T-helper 1 cell (primary cell): ENCODE measurements around the gene JAM3.
"Not testable (repeated sequence)": the region's sequence is repeated elsewhere in the genome, so short reads cannot be mapped to it uniquely, and the experiment has no call there.

ENCODE experiments used
- DNase-seq, 5 donors: peaks; one replicate each; pipeline ENCODE4 v3.0.0-alpha.2; 2012 to 2020

The JAM3 gene

GRCh38 chr11:134149371-134149770 is 80.5 kb downstream of the JAM3 start:
- DNase-seq, result no peak

- peak in 1 of 5 donors; percentile 4 for DNase-seq
Observed at GRCh38 chr11:134150195-134150903, 81.5 kb downstream of the JAM3 start.

DNA sequence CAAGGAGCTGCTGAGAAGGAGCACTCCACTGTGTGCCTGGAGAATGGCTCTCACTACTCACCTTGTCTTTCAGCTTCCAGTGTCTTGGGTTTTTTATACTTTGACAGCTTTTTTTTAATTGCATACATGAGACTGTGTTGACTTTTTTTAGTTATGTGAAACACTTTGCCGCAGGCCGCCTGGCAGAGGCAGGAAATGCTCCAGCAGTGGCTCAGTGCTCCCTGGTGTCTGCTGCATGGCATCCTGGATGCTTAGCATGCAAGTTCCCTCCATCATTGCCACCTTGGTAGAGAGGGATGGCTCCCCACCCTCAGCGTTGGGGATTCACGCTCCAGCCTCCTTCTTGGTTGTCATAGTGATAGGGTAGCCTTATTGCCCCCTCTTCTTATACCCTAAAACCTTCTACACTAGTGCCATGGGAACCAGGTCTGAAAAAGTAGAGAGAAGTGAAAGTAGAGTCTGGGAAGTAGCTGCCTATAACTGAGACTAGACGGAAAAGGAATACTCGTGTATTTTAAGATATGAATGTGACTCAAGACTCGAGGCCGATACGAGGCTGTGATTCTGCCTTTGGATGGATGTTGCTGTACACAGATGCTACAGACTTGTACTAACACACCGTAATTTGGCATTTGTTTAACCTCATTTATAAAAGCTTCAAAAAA is 82.3 kb downstream of the JAM3 start:
- no peak for DNase-seq

DNA sequence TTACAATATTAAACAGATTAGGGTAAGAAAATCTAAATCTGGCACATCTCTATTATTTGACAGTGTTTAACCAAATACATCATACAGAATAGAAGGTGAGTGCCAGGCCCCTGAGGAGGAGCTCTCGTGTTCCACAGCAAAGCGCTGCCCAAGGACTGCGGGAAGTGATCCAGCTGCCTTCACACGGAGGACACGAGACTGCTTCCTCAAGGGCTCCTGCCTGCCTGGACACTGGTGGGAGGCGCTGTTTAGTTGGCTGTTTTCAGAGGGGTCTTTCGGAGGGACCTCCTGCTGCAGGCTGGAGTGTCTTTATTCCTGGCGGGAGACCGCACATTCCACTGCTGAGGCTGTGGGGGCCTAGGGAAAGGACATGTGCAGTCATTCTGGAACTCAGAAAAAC is 83.8 kb downstream of the JAM3 start:
- DNase-seq, result no peak

GRCh38 chr11:134153147-134153905 is 84.5 kb downstream of the JAM3 start:
- no peak for DNase-seq

DNA sequence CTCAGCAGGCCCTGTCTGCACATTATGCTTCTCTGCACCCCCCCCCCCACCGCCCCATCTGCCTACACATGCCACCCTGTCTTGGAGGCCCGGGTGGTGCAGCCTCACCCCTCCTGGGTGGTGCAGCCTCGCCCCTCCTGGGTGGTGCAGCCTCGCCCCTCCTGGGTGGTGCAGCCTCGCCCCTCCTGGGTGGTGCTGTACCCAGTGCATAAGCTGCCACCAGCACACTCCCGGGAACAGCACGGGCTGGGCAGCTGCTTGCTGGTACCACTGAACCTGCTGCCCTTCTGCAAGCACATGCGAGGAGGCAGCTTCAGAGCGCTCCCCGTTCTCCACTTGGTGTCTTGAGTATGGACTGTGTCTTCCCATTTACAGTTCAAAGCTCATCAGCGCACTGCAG is 85.6 kb downstream of the JAM3 start:
- DNase-seq, result no peak

DNA sequence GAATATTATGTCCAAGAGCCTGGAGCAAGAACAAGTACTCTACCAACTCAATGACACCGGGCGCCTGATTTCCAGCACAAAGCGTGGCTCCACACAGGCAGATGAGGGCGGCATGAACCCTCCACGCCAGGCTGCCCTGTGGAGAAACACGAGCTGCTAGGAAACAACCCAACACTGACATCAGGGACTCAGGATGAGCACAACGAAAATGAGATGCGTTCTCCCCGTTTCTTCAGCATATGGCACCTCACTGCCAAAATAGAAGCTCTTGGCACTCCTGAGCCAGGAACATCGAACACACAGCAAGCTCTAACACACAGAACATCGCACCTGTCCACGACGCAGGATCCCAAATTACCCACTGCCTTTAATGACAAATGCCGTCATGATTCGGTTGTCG is 86.6 kb downstream of the JAM3 start:
- no peak for DNase-seq

DNA sequence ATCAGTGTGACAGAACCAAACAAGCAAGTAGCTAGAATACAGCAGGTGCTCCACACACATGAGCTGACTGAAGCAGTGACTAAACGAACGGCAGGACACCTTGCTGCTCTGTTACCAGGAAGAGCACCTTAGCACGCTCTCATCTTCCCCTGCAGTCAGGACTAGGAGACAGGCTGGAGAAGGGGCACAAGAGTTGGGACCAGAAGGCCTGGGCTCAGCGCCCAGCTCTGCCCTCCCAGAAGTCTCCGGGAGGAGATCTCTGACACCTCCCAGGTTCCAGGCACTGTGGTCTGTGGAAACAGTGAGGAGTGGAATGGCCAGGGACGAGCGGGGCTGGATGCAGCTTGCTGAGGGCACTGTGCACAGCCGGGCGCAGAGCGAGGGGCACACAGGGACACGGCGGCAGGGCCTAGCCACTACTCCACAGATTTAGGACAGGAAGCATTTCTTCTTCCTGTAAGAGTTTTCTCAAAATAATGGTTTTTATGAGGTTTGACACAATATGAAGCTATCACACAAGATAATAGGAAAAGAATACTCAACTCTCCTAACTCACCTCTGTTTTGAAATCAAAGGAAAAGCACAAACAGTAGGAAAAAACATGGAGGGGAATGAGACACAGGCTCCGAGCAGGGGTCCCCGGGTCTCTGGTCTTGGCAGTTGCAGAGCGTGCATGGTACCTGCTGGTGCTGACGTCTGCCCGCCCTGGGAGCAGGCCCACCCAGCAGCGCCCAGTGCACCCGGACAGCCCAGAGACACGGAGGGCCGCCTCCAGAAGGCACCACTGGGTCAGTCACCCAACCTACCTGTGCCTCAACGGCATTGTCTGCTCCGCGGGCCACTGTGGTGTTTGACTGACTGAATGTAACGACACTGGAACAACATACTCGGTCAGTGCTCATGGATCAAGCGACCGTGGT is 87.3 kb downstream of the JAM3 start:
- no peak for DNase-seq

- DNase-seq, result no peak
Observed at GRCh38 chr11:134157451-134157850, 88.6 kb downstream of the JAM3 start.

- DNase-seq, result no peak
Observed at GRCh38 chr11:134158023-134158422, 89.2 kb downstream of the JAM3 start.

GRCh38 chr11:134159652-134160051 is 90.8 kb downstream of the JAM3 start:
- no peak for DNase-seq

GRCh38 chr11:134164490-134165370 is 95.9 kb downstream of the JAM3 start:
- no peak for DNase-seq

DNA sequence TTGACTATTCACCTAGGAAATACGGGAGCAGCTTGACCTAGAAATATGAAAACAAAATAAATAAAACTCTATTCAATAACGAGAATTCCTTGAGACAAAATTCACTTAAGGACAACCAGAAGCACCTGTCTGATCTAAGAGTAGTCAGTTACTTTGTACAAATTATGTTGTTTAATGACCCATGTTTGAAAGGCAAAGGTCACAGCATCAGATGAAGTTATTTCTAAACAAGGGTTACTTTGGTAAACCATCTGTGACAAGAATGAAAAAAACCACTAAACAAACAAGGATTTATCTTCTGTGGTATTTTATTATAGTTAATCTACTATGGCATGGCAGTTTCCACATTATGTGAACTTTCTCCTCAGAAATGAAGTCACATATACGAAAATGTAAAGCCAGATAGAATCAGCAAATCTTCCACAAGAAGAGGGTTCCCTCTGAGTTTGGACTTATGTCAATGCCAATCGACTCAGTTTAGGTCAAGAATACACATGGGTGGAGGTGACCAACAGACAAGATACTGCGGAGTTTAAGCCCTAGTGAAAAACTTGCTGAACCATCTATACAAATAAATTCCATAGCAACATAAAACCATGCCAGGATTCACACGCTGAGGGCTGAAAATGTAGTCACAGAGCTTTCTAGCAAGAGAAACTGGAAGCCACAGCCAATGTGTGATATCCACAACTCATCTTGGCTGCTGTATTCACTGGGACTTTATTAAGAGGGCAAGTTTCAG is 101.5 kb downstream of the JAM3 start:
- no peak for DNase-seq

GRCh38 chr11:134170919-134171281 is 102.0 kb downstream of the JAM3 start:
- DNase-seq, result no peak

GRCh38 chr11:134171951-134172350 is 103.1 kb downstream of the JAM3 start:
- DNase-seq, result no peak

- no peak for DNase-seq
Observed at GRCh38 chr11:134173296-134173695, 104.4 kb downstream of the JAM3 start.

DNA sequence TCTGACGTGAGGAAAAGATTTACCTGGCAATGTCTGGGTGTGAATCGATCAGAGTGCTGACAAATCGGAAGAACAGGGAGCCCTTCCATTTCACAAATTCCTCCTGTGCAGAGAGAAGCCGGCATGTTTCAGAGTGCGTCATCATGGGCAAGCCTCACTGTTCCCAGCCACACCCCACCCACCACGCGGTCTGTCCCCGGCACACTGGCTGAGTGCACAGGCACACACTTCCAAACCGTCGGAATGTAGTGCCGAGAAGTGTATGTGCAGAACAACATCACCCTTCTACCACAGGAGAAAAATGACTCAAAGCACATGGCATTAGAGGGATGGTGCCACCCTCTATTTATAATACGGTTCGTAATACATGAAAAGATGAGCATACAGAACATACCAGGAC is 107.4 kb downstream of the JAM3 start:
- DNase-seq, result no peak

DNA sequence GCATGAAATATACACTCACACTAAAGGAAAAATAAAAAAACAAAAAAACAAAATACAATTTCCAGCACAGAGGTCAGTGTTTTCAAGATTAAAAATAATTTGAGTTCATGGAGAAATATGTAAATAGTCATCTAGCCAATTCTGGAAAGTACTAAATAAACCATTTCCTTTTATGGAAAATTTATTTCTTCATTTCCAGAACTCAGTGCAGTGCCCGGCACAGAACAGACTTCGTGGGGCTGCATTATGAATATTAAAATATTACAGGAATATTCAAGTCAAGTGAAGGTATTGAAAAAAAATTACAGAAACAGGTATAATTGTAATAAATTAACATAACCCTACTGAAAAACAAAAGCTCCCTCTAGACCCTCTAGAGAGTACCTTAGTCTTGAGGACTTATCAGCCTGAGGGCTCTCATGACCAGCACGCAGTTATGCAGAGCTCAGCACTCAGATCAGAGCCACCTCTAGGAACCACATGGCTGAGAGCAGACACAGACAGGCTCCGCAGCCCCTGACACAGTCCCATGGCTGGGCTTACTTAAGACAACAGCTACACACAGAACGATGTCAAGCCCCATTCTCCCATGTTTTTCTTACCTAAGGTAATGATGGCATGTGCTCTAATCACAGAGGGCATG is 109.3 kb downstream of the JAM3 start:
- DNase-seq, result no peak

GRCh38 chr11:134181707-134182106 is 112.8 kb downstream of the JAM3 start:
- DNase-seq, result no peak

GRCh38 chr11:134188092-134188491 is 119.2 kb downstream of the JAM3 start:
- not testable (repeated sequence) for DNase-seq
